Hepatocyte (in vitro differentiated cells): ENCODE data around the gene PEX5.

Experiments used
- EZH2 ChIP-seq: fragments of 200-600 bp; sonication (generic); IDR thresholded peaks from 2 replicates; pipeline ENCODE4 v1.6.1; 2016; ENCODE audit warnings: antibody characterized with exemption, mild to moderate bottlenecking, borderline replicate concordance
- TF ChIP-seq, protein P1 (sequence below): fragments of 200-600 bp; sonication (generic); IDR thresholded peaks from 2 replicates; pipeline ENCODE4 v1.5.1; 2016; ENCODE audit warnings: antibody characterized with exemption, mild to moderate bottlenecking; ENCODE audit not compliant: poor library complexity

GRCh38 chr12:7205091-7205490, 15.6 kb downstream of the PEX5 start:
- TF ChIP-seq, protein P1, sequence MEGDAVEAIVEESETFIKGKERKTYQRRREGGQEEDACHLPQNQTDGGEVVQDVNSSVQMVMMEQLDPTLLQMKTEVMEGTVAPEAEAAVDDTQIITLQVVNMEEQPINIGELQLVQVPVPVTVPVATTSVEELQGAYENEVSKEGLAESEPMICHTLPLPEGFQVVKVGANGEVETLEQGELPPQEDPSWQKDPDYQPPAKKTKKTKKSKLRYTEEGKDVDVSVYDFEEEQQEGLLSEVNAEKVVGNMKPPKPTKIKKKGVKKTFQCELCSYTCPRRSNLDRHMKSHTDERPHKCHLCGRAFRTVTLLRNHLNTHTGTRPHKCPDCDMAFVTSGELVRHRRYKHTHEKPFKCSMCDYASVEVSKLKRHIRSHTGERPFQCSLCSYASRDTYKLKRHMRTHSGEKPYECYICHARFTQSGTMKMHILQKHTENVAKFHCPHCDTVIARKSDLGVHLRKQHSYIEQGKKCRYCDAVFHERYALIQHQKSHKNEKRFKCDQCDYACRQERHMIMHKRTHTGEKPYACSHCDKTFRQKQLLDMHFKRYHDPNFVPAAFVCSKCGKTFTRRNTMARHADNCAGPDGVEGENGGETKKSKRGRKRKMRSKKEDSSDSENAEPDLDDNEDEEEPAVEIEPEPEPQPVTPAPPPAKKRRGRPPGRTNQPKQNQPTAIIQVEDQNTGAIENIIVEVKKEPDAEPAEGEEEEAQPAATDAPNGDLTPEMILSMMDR, result no peak
- TF ChIP-seq EZH2, result no peak
